Uterus (tissue), 2 donors: ENCODE measurements around the gene RPRD2.

Experiments
- POLR2A ChIP-seq, 2 donors: fragments of 450-650 bp; IDR thresholded peaks; one replicate each; pipeline ENCODE4 v1.6.1; 2016; ENCODE audit warnings: antibody characterized with exemption in 2 of 2, mild to moderate bottlenecking in 1 of 2, moderate library complexity in 1 of 2
- TF ChIP-seq, protein P1 (sequence below), 4 experiments: fragments of 200-600 bp in 2 of 4; fragments of 450-650 bp in 2 of 4; sonication (generic) in 2 of 4; IDR thresholded peaks; one replicate each; pipeline ENCODE4 v1.5.1; 2016 to 2019; ENCODE audit warnings: antibody characterized with exemption in 4 of 4, mild to moderate bottlenecking in 2 of 4, moderate library complexity in 1 of 4

DNA sequence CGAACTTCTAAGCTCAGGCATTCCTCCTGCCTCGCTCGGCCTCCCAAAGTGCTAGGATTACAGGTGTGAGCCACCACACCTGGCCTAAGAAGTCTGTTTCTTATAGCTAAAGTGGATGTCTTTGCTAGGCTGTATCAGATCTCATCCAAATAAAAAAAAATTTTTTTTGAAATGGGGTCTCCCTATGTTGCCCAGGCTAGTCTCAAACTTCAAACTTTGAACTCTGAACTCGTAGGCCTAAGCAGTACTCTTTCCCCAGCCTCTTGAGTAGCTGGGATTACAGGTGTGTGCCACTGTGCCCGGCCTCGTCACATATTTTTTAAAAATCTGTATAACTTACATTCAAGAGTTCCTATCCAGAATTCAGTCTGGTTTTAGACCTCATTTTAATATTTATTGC, 40.5 kb downstream of the RPRD2 start:
- TF ChIP-seq, protein P1, sequence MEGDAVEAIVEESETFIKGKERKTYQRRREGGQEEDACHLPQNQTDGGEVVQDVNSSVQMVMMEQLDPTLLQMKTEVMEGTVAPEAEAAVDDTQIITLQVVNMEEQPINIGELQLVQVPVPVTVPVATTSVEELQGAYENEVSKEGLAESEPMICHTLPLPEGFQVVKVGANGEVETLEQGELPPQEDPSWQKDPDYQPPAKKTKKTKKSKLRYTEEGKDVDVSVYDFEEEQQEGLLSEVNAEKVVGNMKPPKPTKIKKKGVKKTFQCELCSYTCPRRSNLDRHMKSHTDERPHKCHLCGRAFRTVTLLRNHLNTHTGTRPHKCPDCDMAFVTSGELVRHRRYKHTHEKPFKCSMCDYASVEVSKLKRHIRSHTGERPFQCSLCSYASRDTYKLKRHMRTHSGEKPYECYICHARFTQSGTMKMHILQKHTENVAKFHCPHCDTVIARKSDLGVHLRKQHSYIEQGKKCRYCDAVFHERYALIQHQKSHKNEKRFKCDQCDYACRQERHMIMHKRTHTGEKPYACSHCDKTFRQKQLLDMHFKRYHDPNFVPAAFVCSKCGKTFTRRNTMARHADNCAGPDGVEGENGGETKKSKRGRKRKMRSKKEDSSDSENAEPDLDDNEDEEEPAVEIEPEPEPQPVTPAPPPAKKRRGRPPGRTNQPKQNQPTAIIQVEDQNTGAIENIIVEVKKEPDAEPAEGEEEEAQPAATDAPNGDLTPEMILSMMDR (IDR thresholded peaks at IDR 0.05), result no peak
- TF ChIP-seq POLR2A (IDR thresholded peaks at IDR 0.05), result no peak
